Smooth muscle cell (in vitro differentiated cells): ENCODE data around the gene SYN1. TPM values are rescaled to one million over a fixed set of nuclear protein-coding genes. Genes with fewer than 3 reads are reported as not detected.

Source experiments
- DNase-seq: peaks from one replicate; lab custom pipeline; 2025; ENCODE audit not compliant: unreplicated experiment; lab: John Stamatoyannopoulos, UW
- H2AFZ ChIP-seq: fragments of 200-600 bp; sonication (generic); 2 replicates; pipeline ENCODE4 v1.6.0; 2016; ENCODE audit warnings: antibody characterized with exemption, low read depth, mild to moderate bottlenecking
- H3F3A ChIP-seq: fragments of 200-600 bp; sonication (generic); 2 replicates; pipeline ENCODE4 v1.6.0; 2017; ENCODE audit warnings: antibody characterized with exemption, low read depth
- H3K27ac ChIP-seq: fragments of 200-600 bp; sonication (generic); 2 replicates; pipeline ENCODE4 v1.5.1; 2016; ENCODE audit warnings: low read depth, mild to moderate bottlenecking
- H3K27me3 ChIP-seq: fragments of 200-600 bp; sonication (generic); 2 replicates; pipeline ENCODE4 v1.6.1; 2016; ENCODE audit warnings: low read depth, mild to moderate bottlenecking
- H3K36me3 ChIP-seq: fragments of 200-600 bp; sonication (generic); 2 replicates; pipeline ENCODE4 v1.5.1; 2016; ENCODE audit warnings: low read depth
- H3K4me1 ChIP-seq: fragments of 200-600 bp; sonication (generic); 2 replicates; pipeline ENCODE4 v1.5.1; 2016; ENCODE audit warnings: low read depth
- H3K4me2 ChIP-seq: fragments of 200-600 bp; sonication (generic); 2 replicates; pipeline ENCODE4 v1.6.0; 2016; ENCODE audit warnings: mild to moderate bottlenecking
- H3K4me3 ChIP-seq: fragments of 200-600 bp; sonication (generic); 2 replicates; pipeline ENCODE4 v1.5.1; 2016; ENCODE audit warnings: mild to moderate bottlenecking
- H3K79me2 ChIP-seq: fragments of 200-600 bp; sonication (generic); 2 replicates; pipeline ENCODE4 v1.6.0; 2016; ENCODE audit warnings: low read depth, mild to moderate bottlenecking
- H3K9ac ChIP-seq: fragments of 200-600 bp; sonication (generic); 2 replicates; pipeline ENCODE4 v1.6.0; 2016; ENCODE audit warnings: low read depth
- H3K9me3 ChIP-seq: fragments of 200-600 bp; sonication (generic); replicated peaks from 2 replicates; pipeline ENCODE4 v1.5.1; 2016; ENCODE audit warnings: low read depth
- H4K20me1 ChIP-seq: fragments of 200-600 bp; sonication (generic); 2 replicates; pipeline ENCODE4 v1.6.0; 2016; ENCODE audit warnings: low read depth
- CTCF ChIP-seq: fragments of 200-600 bp; sonication (generic); IDR thresholded peaks from 2 replicates; pipeline ENCODE4 v1.5.1; 2017; ENCODE audit warnings: borderline replicate concordance, mild to moderate bottlenecking, antibody characterized with exemption; ENCODE audit not compliant: insufficient read depth, poor library complexity, severe bottlenecking
- WGBS: methylation state at CpG from one replicate; pipeline ENCODE4 v1.1.7; 2016; ENCODE audit warnings: low lambda C conversion rate; 5-methylcytosine and 5-hydroxymethylcytosine counted together
- polyA plus RNA-seq: library from polyadenylated mRNA; unstranded; fragments of >200 nt; fragmentation: Nextera tagmentation; extraction: Ambion mirVana; gene quantifications from 2 replicates; pipeline ENCODE4 v1.2.1, GENCODE V29; 2016
- total RNA-seq: library from RNA; depleted of rRNA; stranded (reverse); fragments of >200 nt; gene quantifications from 2 replicates; pipeline ENCODE4 v1.2.3, GENCODE V29; 2014

Gene SYN1
- total and polyA plus RNA-seq, 2 experiments from 2014 or later: 5.1 to 9.1 TPM

GRCh38 chrX:47623540-47624027 is 3.9 kb upstream of the SYN1 start:
- WGBS: 55% methylated on average over 35 of the region's 35 CpGs
- H3K27ac ChIP-seq: no peak overlapping the region
- peak overlapping the region; percentile 35 for H3K4me3 ChIP-seq
- no peaks in the 10 kb centered on the region for H3F3A ChIP-seq
- no peaks in the 10 kb centered on the region for H3K79me2 ChIP-seq
- no peak overlapping the region for H3K9ac ChIP-seq
- DNase-seq: peak; percentile 5
- H3K4me2 ChIP-seq: peak overlapping the region; percentile 80
- H2AFZ ChIP-seq: no peak overlapping the region
- H3K4me1 ChIP-seq: no peaks in the 10 kb centered on the region
- no peaks in the 10 kb centered on the region for H3K27me3 ChIP-seq
- no peaks in the 10 kb centered on the region for H3K36me3 ChIP-seq
- no peaks in the 10 kb centered on the region for H4K20me1 ChIP-seq
- no peak for TF ChIP-seq CTCF
- no peaks in the 10 kb centered on the region for H3K9me3 ChIP-seq

- Histone ChIP-seq H4K20me1 (no peaks in the 10 kb centered on the region), H3K4me3 (no peak overlapping the region)
- WGBS: 81% methylated on average over 6 of the region's 6 CpGs
Observed at GRCh38 chrX:47621851-47622250, 2.2 kb upstream of the SYN1 start.

GRCh38 chrX:47620303-47620685 is 637 bp upstream of the SYN1 start:
- DNase-seq: no peak
- H3K9ac ChIP-seq: no peak overlapping the region
- TF ChIP-seq CTCF: no peak
- no peak overlapping the region for H3K4me2 ChIP-seq
- H3K27me3 ChIP-seq: no peaks in the 10 kb centered on the region
- no peaks in the 10 kb centered on the region for H3K36me3 ChIP-seq
- H3K79me2 ChIP-seq: no peaks in the 10 kb centered on the region
- H4K20me1 ChIP-seq: no peaks in the 10 kb centered on the region
- H3K9me3 ChIP-seq: no peaks in the 10 kb centered on the region
- H2AFZ ChIP-seq: no peak overlapping the region
- no peaks in the 10 kb centered on the region for H3F3A ChIP-seq
- 75% methylated on average over 9 of the region's 9 CpGs for WGBS
- no peak overlapping the region for H3K27ac ChIP-seq
- no peaks in the 10 kb centered on the region for H3K4me1 ChIP-seq
- no peak overlapping the region for H3K4me3 ChIP-seq

More at GRCh38 chrX:47621851-47622250, 2.2 kb upstream of the SYN1 start:
- no peak overlapping the region for H2AFZ ChIP-seq
- H3K36me3 ChIP-seq: no peaks in the 10 kb centered on the region
- H3K4me1 ChIP-seq: no peaks in the 10 kb centered on the region
- no peak overlapping the region for H3K9ac ChIP-seq
- H3K27ac ChIP-seq: no peak overlapping the region
- TF ChIP-seq CTCF: no peak
- H3K9me3 ChIP-seq: no peaks in the 10 kb centered on the region
- no peaks in the 10 kb centered on the region for H3F3A ChIP-seq
- no peaks in the 10 kb centered on the region for H3K27me3 ChIP-seq
- H3K4me2 ChIP-seq: no peak overlapping the region
- no peak for DNase-seq
- no peaks in the 10 kb centered on the region for H3K79me2 ChIP-seq

- DNase-seq: no peak
- no peak for TF ChIP-seq CTCF
- no peaks in the 10 kb centered on the region for H3K36me3 ChIP-seq
- no peak overlapping the region for H2AFZ ChIP-seq
- no peak overlapping the region for H3K9ac ChIP-seq
- no peaks in the 10 kb centered on the region for H4K20me1 ChIP-seq
- 51% methylated on average over 30 of the region's 32 CpGs for WGBS
- no peaks in the 10 kb centered on the region for H3F3A ChIP-seq
- H3K9me3 ChIP-seq: no peaks in the 10 kb centered on the region
- no peaks in the 10 kb centered on the region for H3K27me3 ChIP-seq
- H3K27ac ChIP-seq: no peak overlapping the region
- peak overlapping the region; percentile 39 for H3K4me3 ChIP-seq
- peak overlapping the region; percentile 77 for H3K4me2 ChIP-seq
- H3K4me1 ChIP-seq: no peaks in the 10 kb centered on the region
- no peaks in the 10 kb centered on the region for H3K79me2 ChIP-seq
Observed at GRCh38 chrX:47618923-47619485, 653 bp downstream of the SYN1 start.
